HG03060 (cell line): ENCODE results near the gene SHMT1.
"Not testable (repeated sequence)": the region's sequence is repeated elsewhere in the genome, so short reads cannot be mapped to it uniquely, and the experiment has no call there.

Source experiments
- ATAC-seq: cut with Tn5 transposase; IDR thresholded peaks from one replicate; pipeline ENCODE4 v1.9.1; 2021; ENCODE audit warnings: low read depth, moderate number of reproducible peaks; ENCODE audit not compliant: unreplicated experiment

SHMT1 gene

DNA sequence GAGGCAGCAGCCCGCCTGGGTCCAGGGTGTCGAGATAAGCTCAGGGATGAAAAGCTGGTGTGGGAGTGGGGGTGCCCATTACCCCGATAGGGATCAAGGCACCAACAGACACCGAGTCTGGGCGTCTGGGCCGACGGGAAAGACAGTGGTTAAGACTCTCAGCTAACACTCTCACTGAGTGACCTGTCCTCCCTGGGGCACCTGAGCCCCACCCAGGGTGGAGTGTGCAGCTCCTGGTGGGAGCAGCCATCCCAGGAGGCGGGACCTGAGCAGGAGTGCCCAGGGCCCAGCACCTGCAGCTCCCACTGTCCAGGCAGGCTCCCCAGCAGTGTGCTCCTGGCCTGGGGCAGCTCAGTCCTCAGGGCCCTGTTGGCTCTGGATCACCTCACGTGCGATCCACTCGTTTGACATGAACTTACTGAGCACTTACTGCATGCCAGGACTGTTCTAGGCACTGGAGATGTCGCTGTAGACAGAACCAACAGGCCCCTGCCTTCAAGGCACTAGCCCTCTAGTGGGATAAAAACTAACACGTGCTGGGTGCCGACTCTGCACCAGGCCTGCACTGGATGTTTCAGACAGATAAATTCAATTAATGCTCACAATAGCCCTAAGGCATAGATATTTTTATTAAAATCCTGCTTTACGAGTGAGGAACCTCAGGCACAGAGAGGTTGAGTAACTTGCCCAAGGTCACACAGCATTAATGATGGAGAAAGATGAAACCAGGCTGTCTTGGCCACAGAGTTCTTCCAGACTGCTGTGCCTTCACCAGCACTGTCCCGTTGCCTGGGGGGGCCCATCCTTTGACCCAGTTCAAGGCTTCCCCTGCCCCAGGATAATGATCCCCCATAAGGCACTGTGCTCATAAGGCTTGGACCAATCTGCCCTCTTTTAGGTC lies 16.1 kb upstream of the SHMT1 start:
- ATAC-seq, result no peak

DNA sequence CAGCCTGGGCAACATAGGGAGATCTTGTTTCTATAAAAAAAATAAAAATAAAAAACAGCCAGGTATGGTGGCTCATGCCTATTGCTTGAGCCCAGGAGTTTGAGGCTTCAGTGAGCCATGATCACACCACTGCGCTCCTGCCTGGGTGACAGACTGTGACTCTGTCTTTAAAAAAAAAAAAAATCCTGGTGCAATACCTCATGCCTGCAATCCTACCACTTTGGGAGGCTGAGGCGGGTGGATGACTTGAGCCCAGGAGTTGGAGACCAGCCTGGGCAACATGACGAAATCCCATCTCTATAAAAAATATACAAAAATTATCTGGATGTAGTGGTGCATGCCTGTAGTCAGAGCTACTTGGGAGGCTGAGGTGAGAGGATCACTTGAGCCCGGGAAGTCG lies 15.3 kb upstream of the SHMT1 start:
- ATAC-seq, result not testable (repeated sequence)

DNA sequence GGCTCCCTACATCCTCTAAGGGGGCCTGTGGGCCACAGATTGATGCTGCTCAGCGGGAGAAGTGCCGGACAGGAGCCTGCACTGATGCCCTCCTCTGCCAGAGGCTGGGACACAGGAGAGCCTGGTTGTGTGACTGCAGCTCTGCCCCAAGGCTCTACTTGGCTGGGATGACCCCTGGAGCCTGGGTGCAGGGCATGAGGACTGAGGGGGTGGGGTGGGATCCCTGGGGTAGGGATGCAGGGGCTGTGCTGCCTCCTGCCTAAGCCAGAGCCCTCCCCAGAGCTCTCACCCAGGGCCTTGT lies 14.8 kb upstream of the SHMT1 start:
- no peak for ATAC-seq

DNA sequence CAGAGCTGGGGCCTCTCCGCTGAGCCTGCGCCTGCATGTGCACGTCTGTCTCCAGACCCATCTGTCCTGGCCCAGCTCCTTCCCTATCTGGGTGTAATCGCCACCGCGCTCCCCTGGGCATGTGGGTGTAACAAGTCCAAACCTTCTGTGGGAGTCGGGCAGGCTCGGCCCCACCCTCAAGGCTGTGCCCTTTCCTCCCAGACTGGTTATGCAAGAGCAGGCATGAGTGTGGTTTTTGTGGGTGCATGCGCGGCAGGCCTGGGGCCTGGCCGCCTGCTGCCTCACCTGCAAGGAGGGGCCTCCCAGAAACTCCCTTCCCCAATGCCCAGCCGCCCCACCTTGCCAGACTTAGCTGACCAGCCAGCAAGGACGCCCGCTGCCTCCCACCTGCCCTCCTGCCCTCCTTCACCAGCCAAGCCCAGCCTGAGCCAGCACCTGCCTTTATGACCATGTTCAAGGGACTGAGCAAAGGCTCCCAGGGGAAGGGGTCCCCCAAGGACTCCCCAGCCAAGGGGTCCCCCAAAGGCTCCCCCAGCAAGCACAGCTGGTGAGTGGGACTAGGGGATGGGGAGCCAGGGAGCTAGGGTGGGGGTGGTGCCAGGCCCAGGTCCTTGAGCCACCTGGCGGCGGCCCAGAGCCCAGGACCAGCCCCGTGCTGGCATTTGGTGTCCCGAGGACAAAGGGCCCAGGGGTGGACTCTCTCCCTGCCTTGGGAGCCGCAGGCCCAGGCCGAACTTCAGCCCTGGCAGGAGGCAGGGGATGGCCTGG lies 14.3 kb upstream of the SHMT1 start, which contains the start of gene EVPLL:
TSS of gene EVPLL (plus strand) at position 342 of the 768 bp plus-strand sequence. CDS start 3,160 bp downstream, outside the sequence.
- ATAC-seq, result no peak

DNA sequence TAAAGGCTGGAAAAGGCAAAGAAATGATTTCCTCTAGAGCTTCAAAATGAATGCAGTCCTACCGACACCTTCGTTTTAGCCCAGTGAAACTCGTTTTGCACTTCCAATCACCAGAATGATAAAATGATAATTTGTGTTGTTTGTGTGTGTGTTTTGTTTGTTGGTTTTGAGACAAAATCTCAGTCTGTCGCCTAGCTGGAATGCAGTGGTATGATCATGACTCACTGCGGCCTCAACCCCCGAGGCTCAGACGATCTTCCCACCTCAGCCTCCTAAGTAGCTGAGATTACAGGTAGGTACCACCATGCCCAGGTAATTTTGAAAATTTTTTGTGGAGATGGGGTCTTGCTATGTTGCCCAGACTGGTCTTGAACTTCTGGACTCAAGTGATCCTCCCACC lies 10.9 kb upstream of the SHMT1 start:
- ATAC-seq, result no peak

DNA sequence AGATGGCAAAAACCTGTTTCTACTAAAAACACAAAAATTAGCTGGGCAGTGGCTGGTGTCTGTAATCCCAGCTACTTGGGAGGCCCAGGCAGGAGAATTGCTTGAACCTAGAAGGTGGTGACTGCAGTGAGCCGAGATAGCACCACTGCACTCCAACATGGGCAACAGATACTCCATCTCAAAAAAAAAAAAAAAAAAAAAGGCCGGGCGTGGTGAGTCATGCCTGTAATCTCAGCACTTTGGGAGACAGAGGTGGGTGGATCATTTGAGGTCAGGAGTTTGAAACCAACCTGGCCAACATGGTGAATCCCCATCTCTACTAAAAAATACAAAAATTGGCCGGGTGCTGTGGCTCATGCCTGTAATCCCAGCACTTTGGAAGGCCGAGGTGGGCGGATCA lies 9.8 kb upstream of the SHMT1 start:
- not testable (repeated sequence) for ATAC-seq

DNA sequence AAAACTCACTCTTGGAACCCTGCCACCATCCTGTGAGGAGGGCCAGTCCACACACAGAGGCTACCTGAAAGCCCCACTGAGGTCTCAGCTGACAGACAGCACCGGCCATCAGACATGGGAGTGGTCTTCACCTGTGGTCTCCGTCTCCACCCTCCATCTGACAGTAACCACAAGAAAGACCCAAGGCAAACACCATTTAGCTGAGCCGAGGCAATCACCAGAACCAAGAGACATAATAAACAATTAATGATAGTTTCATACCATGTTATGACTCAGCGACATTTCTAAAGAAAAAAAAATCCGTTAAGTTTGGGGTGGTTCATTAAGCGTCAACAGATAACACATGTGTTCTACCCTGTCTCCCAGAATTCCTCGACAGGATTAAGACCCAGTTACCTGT lies 8.1 kb upstream of the SHMT1 start:
- ATAC-seq, result no peak

DNA sequence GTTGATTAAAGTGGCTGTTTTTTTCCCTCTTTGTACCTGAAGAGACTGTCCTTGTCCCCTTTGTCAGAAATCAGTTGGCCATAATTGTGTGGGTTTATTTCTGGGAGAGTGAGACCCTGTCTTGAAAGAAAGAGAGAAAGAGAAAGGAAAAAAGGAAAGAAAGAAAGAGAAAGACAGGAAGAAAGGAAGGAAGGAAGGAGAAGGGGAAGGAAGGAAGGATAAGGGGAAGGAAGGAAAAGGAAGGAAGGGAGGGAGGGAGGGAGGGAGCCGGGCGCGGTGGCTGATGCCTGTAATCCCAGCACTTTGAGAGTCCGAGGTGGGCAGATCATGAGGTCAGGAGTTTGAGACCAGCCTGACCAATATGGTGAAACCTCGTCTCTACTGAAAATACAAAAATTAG lies 7.4 kb upstream of the SHMT1 start:
- ATAC-seq, result no peak

DNA sequence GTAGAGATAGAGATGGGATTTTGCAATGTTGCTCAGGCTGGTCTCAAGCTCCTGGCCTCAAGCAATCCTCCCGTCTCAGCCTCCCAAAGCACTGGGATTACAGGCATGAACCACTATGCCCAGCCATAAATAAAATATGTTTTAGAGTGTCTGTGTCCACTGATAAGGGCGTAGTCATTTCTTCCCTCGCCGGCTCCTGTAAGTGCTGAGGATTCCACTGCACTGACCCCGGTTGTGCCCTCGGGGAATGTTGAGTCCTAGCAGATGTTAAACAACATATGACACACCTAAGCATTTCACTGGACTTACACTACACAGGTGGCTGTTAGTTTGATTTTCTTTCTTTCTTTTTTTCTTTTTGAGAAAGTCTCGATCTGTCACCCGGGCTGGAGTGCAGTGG lies 5.6 kb upstream of the SHMT1 start:
- ATAC-seq, result no peak

DNA sequence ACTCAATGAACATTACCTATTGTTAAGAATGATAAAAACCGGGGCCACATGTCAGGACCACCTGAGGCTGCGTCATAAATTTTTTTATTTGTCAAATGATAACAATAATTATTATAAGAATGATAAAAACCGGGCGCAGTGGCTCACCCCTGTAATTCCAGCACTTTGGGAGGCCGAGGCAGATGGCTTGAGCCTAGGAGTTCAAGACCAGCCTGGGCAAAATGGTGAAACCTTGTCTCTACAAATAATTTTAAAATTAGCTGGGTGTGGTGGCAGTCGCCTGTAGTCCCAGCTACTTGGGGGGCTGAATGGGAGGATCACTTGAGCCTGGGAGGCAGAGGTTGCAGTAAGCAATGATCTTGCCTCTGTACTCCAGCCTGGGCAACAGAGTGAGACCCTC lies 816 bp upstream of the SHMT1 start:
- no peak for ATAC-seq

DNA sequence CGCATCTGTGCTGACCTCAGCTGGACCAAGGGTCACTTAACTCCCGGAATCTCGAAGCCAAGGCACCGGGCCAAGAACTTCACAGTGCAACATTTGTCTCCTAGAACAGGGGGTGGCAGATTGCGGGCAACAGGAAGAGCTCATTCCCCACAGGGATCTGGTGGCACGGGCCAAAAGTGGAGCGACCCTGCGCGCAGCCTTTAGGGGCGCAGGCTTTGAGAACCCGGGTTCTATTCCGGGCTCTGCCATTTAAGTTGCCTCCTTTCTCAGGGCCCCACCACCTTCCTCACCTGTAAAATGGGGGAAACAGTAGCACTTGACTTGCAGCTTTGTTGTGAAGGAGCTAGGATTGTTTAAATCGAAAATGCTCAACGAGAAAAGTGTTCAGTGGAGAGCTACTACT lies 651 bp downstream of the SHMT1 start:
- no peak for ATAC-seq

DNA sequence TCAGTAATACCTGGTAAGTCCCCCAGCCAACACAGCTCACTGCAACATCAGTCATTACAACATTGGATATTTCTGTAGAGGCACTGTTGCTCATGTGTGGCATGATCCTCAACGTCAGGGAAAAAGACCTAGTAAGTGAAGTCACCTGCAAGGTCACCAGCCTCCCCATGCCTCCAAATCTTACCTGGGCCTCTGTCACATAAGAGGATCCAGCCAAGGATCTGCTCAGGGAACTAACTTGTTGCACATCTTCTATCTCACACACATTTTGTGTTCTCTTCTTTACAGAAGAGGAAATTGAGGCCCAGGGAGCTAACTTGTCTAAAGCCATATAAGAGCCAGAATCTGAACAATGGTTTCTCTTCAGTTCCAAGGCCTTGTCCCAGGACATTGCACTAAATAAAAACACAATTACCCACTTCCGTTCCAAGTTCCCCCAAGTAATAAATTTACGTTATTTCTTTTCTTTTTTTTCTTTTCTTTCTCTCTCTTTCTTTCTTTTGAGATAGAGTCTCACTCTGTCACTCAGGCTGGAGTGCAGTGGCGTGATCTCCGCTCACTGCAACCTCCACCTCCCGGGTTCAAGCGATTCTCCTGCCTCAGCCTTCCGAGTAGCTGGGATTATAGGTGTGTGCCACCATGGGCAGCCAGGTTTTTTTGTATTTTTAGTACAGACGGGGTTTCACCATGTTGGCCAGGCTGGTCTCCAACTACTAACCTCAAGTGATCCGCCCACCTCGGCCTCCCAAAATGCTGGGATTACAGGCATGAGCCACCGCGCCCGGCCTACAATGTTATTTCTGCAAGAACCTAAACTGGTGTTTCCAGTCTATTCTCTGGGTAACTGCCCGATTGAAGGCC lies 1.3 kb downstream of the SHMT1 start:
- no peak for ATAC-seq

DNA sequence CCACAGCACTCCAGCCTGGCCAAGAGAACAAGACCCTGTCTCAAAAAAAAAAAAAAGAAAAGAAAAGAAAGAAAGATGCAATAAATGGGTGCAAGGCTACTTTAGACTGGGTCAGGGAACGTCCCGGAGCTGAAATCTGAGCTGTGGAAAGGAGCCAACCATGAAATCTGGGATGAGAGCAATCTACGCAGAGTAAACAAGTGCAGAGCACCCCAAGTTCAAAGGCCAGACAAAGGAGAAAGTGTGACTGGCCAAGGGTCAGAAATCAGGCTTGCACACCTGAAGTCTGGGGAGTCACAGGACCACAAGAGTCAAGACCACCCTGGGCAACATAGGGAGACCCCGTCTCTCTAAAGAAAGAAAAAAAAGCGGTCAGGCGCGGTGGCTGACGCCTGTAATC lies 2.8 kb downstream of the SHMT1 start:
- no peak for ATAC-seq

DNA sequence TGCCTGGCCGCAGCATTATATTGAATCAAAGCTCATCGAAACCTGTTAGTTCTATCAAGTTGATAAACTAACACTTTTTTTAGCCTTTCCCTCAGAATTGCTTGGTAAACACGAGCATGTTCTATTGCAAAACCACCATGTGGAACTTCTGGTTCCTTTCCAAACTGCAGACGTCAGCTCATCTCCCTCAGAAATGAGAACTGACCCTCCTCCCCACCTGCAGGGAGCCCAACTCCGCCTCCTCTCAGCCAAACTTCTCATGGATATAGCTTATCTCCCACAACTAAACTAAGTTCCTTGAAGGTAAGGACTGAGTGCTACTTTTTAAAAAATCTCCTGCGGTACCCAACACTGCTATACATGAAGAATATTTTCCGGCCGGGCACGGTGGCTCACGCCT lies 6.7 kb downstream of the SHMT1 start:
- ATAC-seq, result no peak

DNA sequence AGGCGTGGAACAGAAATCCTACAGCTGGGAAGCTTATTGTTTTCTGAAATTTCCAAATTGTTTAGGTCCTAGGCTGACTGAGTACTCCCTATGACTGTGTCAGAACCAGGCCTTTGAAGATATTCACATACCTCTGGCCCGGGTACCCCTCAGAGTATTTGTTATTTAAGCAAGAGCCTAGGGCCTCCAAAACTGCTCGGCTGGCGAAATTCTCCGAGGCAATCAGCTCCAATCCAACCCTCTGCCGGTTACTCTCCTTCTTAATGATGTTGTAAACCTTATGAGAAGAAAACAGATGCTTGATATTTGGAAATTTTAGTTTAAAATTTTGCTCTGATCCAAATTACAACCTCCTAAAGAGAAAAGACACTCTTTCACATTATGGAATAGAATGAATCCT lies 9.8 kb downstream of the SHMT1 start:
- no peak for ATAC-seq

DNA sequence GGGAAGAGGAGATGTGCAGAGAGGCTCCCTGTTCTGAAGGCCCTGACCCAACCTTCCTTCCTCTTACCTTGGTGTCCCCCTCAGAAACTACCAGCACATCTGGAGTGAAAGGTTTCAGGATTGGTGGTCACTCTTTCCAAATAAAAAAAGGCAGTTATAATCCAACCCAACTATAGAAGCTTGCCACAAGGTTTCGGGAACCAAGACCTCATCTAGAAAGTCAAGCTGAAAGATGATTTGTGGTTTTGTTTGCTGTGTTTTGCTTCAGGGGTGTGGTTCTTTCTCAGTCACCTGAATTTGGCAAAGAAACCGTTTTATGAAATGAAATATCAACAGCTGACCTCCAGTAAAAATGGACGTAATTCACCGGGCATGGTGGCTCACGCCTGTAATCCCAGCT lies 19.3 kb downstream of the SHMT1 start:
- no peak for ATAC-seq

DNA sequence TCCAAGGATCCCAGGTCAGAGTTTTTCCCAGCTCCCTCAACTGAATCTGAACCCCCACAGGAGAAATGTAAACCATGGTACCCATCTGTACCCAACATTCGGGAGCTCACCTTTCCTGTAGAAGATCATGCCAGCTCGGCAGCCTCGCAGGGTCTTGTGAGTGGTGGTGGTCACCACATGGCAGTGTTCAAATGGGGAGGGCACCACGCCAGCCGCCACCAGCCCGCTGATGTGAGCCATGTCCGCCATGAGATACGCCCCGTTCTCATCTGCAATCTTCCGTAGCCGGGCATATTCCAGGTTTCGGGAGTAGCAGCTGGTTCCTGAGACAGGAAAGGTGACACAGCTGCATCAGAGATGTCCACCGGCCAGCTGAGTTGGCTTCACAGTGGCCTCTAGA lies 23.4 kb downstream of the SHMT1 start:
- no peak for ATAC-seq

DNA sequence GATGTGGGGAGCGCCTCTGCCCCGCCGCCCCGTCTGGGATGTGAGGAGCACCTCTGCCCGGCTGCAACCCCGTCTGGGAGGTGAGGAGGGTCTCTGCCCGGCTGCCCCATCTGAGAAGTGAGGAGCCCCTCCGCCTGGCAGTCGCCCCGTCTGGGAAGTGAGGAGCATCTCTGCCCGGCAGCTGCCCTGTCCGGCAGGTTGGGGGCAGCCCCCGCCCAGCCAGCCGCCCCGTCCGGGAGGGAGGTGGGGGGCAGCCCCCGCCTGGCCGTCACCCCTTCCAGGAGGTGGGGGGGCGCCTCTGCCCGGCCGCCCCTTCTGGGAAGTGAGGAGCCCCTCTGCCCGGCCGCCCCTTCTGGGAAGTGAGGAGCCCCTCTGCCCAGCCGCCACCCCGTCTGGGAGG lies 25.2 kb downstream of the SHMT1 start:
- not testable (repeated sequence) for ATAC-seq

DNA sequence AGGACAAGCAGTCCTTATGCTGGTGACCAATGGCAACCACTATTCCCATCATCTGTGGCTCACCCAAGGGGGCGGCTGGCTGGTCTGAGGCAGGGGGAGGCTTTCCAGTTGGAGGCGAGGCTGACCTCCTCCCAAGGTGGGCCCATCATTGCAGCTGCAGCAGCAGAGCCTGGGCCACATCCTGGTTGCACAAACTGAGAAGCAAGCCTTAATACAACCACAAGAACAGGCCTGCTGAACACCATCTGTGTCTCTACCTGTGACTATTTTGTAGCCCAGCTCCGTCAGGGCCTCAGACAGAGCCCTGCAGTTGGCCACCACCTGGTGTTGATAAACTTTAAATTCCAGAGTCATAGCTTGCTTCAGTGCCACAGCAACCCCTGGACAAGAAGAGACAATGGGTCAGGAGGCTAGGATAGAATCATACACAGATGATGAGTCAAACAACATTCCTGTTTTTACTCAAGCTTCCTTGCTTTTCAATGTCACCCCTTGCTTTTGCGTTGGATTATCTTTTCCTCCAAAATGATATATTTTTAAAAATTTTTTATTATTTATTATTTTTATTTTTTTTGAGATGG lies 30.4 kb downstream of the SHMT1 start:
- no peak for ATAC-seq

DNA sequence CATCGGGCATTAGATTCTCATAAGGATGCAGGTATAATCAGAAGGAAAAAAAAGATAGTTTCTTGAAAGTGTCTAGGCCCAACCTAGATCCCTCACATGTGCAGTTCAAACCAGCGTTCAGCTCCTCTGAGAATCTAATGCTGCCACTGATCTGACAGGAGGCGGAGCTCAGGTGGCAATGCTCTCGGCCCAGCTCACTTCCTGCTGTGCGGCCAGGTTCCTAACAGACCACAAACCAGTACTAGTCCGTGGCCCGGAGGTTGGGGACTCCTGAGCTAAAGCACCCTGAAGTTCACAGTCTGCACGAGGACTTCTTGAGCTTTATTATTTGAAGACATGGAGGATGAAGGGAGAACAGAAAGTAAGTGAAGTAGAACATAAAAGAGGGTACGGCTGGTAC lies 31.5 kb downstream of the SHMT1 start:
- no peak for ATAC-seq
